Measurements from ENCODE around the gene INTS1.

Gene INTS1

GRCh38 chr7:1455241-1455939 lies 48.8 kb downstream of the INTS1 start:
- Histone ChIP-seq H3K4me3 (ENCODE audit: low read depth, low read length) (peak overlapping the region; percentile 49), H2AFZ (peak overlapping the region; percentile 86), H3K9ac (peak overlapping the region; percentile 25), H3K4me1 (peaks cover 26% of the 10 kb centered on the region), H3K36me3 (ENCODE audit: control insufficient read depth, insufficient read depth, low read length) (no peaks in the 10 kb centered on the region), H3K79me2 (peaks cover 8% of the 10 kb centered on the region), H3K9me3 (ENCODE audit: control insufficient read depth, low read length) (no peaks in the 10 kb centered on the region), H3K4me2 (ENCODE audit: low read length) (peak overlapping the region; percentile 73), H3K27ac (peak overlapping the region; percentile 66), H3K27me3 (ENCODE audit: control insufficient read depth, insufficient read depth, low read length) (no peaks in the 10 kb centered on the region)
- TF ChIP-seq CTCF (IDR thresholded peaks at IDR 0.05), result no peak

GRCh38 chr7:1454542-1454941 lies 49.6 kb downstream of the INTS1 start:
- no peak overlapping the region for H3K9ac ChIP-seq
- no peak overlapping the region for H3K4me2 ChIP-seq (ENCODE audit: low read length)
- H3K36me3 ChIP-seq (ENCODE audit: control insufficient read depth, insufficient read depth, low read length), result no peaks in the 10 kb centered on the region
- no peaks in the 10 kb centered on the region for H3K9me3 ChIP-seq (ENCODE audit: control insufficient read depth, low read length)
- no peak for TF ChIP-seq CTCF (IDR thresholded peaks at IDR 0.05)
- H2AFZ ChIP-seq, result no peak overlapping the region
- H3K4me3 ChIP-seq (ENCODE audit: low read depth, low read length), result no peak overlapping the region
- H3K27me3 ChIP-seq (ENCODE audit: control insufficient read depth, insufficient read depth, low read length), result no peaks in the 10 kb centered on the region
- H3K27ac ChIP-seq, result peak overlapping the region; percentile 66
- H3K79me2 ChIP-seq, result peaks cover 8% of the 10 kb centered on the region
- H3K4me1 ChIP-seq, result peaks cover 20% of the 10 kb centered on the region

- no peak overlapping the region for H3K4me2 ChIP-seq (ENCODE audit: low read length)
- H3K4me1 ChIP-seq, result peaks cover 5% of the 10 kb centered on the region
- H2AFZ ChIP-seq, result no peak overlapping the region
- H3K9ac ChIP-seq, result no peak overlapping the region
- H3K9me3 ChIP-seq (ENCODE audit: control insufficient read depth, low read length), result no peaks in the 10 kb centered on the region
- no peaks in the 10 kb centered on the region for H3K36me3 ChIP-seq (ENCODE audit: control insufficient read depth, insufficient read depth, low read length)
- no peak overlapping the region for H3K4me3 ChIP-seq (ENCODE audit: low read depth, low read length)
- H3K27ac ChIP-seq, result no peak overlapping the region
- peaks cover 4% of the 10 kb centered on the region for H3K79me2 ChIP-seq
- no peak for TF ChIP-seq CTCF (IDR thresholded peaks at IDR 0.05)
- H3K27me3 ChIP-seq (ENCODE audit: control insufficient read depth, insufficient read depth, low read length), result no peaks in the 10 kb centered on the region
Measured at GRCh38 chr7:1452205-1452604, 52.0 kb downstream of the INTS1 start.

GRCh38 chr7:1450987-1451386 lies 53.2 kb downstream of the INTS1 start:
- Histone ChIP-seq H3K79me2 (peaks cover 3% of the 10 kb centered on the region), H3K9ac (no peak overlapping the region), H3K9me3 (ENCODE audit: control insufficient read depth, low read length) (no peaks in the 10 kb centered on the region), H3K4me2 (ENCODE audit: low read length) (no peak overlapping the region), H2AFZ (no peak overlapping the region), H3K27me3 (ENCODE audit: control insufficient read depth, insufficient read depth, low read length) (no peaks in the 10 kb centered on the region), H3K36me3 (ENCODE audit: control insufficient read depth, insufficient read depth, low read length) (no peaks in the 10 kb centered on the region), H3K4me3 (ENCODE audit: low read depth, low read length) (no peak overlapping the region), H3K4me1 (peaks cover 3% of the 10 kb centered on the region), H3K27ac (no peak overlapping the region)
- no peak for TF ChIP-seq CTCF (IDR thresholded peaks at IDR 0.05)

- Histone ChIP-seq H3K36me3 (ENCODE audit: control insufficient read depth, insufficient read depth, low read length) (no peaks in the 10 kb centered on the region), H3K27me3 (ENCODE audit: control insufficient read depth, insufficient read depth, low read length) (no peaks in the 10 kb centered on the region), H3K9me3 (ENCODE audit: control insufficient read depth, low read length) (no peaks in the 10 kb centered on the region), H3K79me2 (no peaks in the 10 kb centered on the region), H3K4me1 (peaks cover 3% of the 10 kb centered on the region), H3K27ac (no peak overlapping the region), H3K4me2 (ENCODE audit: low read length) (no peak overlapping the region), H3K4me3 (ENCODE audit: low read depth, low read length) (no peak overlapping the region), H3K9ac (no peak overlapping the region), H2AFZ (no peak overlapping the region)
- TF ChIP-seq CTCF (IDR thresholded peaks at IDR 0.05), result no peak
Measured at GRCh38 chr7:1450431-1450830, 53.8 kb downstream of the INTS1 start.

Measured in parathyroid adenoma (tissue), 2 donors.